Medulla oblongata (tissue), 1 donor: ENCODE measurements around the gene GBX1.
A peak's percentile ranks its signal among the peaks of the same experiment; 100 is the strongest.

Experiments
- DNase-seq: peaks from one replicate; pipeline ENCODE4 v3.0.0-alpha.2; 2015; ENCODE audit errors: extremely low spot score

The GBX1 gene

DNA sequence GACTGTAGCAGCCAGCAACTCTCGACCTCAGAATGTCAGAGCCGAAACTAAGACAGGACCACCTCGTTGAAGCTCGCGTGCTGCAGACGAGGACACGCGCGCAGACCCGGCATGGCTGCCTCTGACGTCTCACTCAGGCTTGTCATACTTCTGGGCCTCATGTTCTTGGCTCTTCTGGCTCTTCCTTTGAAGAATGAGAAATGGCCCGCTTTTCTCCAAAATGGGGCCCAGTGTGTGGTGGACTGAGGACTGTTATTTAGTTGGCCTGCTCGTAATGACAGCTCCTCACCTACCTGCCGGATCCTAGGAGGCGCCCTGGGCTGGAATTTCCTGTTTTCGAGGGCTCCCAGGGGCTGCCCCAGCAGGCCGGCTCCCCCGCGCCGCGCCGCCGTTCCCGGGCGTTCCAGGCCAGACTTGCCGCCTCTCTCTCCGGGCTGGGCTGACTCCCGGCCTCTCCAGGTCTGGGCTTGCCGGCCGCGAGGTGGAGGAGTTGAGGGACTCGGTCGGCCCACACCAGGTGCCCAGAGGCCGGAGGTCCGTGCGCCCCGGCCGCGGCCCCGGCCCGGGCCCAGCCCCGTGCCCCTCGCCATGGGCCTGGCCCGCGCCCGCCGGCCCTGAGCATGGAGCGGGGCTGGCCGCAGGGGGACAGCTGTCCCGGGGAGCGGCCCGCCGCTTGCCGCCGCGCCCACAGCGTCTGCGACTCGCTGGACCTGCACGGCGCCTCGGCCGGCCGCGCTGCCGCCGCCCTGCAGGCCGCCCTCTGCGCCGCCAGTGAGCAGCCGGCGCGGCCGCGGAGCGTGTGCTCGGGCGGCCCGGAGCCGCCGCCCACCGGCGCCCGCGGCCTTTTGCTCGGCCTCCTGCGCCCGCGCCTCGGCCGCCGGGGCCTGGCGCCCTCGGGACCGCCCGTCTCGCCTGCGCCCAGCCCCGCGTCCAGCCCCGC is 53.1 kb downstream of the GBX1 start:
- DNase-seq = no peak

DNA sequence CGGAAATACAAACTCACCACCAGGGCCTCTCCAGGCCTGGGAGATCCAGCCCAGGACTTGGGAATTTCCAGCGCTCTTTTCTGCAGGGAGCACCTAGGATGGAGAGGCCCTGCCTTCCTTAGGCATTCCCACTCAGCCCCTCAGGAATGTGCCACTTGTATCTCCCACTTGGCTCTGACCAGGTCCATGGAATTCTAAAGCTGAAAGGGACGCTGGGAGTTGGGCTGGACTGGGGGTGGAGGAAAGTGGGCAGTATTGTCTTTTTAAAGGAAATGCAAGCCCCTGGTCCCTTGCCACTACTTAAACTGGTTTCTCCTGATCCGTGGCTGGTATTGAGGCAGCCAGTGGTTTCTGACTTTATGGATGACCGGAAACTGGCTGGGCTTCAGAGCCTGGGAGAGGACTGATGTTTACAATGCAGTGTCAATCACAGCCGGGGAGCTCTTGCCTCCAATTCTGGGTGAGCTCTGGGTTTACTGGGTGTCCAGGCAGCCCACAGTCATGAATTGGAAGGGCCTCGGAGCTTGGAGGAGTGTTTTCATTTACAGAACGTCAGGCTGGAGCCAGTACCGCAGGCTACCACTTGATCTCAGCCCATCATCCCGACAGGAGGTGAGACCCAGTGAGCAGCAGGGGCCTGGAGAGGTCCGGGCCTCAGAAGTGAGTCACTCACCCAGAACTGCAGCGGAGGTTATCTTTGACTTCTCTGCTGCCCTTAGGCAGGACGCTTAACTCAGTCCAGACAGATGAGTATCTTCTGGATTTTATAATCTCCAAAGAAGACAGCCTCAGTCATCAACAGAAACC is 53.9 kb downstream of the GBX1 start:
- DNase-seq = no peak

DNA sequence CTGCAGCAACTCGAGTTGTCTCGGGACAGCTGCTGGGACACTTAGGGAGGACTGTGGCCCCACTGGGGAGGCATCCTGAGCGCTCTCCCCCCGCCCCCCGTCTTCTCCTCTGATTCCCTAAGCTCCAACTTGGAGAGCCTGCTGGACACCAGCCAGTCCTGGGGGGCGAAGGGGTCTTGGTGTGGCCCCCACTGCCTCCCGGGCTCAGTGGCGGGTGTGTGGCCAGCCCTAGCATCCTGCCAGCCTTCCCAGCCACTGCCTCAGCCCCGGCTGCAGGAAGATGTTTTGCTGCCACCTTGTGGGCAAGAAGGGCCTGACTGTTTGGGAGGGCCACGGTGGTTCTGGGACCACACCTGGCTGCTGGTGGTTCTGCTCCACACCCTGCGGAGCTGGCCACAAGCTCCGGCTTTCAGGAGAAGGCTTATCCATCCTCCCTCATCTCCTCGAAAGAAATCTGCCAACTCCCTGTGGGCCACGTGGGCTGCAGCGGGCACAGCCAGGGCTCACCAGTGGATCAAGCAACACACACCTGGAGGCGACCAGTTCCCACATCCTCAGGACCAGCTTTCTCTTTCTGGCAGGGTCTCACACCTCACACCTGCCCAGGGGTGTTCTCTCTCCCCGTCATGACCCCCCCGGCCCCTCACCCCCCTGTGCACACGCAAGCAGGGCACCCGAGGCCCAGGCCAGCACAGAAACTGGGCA is 56.4 kb downstream of the GBX1 start:
- peak; percentile 87 for DNase-seq

DNA sequence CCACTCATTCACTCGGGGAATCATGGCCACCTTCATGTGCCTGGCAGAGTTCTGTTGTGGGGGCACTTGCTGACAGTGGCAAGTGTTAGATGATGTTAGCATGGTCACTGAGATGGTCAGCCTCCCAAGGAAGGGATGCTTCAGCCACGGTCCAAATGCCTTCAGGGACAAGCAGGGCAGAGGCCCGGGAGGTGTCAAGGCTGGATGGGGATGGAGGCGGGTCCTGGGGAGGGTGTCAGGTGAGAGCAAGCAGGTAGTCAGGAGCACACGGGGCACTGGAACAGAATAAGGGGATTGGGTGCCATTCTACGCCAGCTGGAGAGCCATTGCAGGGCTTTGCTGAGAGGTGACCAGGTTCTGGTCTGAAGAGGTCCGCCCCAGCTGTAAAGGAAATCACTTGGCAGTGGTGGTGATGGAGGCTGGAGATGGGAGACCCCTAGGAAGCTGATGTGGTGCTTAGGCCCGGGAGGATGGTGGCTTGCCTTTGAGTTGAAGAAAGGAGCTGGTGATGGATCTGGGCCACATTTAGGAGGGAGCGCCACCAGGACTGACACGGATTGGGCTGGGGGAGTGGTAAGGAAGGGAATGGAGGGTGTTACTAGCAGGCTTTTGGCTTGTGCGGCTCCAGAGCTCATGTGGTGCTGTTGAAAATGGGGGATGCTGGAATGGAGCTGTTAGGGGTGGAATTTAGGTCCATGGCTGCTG is 57.1 kb downstream of the GBX1 start:
- DNase-seq = no peak

DNA sequence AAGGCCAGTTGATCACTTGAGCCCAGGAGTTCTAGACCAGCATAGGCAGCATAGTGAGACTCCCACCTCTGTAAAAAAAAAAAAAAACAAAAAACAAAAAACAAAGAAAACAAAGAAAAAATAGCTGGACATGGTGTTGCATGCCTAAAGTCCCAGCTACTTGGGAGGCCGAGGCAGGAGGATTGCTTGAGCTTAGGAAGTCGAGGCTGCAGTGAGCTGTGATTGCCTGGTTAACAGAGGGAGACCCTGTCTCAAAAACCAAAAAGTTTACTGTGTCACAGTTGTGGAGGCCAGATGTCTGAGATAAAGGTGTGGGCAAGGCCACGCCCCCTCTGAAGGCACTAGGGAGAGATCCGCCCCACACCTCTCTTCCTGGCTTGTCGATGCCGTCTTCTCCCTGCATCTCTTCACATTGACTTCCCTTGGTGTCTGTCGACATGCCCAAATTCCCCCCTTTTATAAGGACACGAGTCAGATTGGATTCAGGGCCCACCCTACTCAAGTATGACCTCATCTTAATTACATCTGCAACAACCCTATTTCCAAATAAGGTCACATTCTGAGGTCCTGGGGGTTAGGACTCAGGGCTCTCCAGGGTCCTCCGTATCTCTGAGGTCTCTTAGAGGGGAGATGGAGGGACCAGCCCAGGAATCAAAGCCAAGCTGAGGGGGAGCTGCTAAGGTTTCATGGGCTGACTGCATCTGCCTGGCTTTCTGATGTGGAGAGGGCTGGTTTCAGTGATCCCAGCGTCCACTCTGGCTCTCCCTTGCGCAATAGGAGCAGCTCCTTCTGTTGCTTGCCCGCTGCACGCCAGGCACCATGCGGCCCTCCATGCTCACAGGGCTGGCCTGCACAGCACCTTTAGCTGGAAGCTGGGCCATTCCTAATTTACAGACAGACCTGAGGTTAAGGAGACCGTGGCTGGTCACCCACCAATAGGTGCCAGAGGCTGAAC is 58.1 kb downstream of the GBX1 start:
- DNase-seq = no peak

DNA sequence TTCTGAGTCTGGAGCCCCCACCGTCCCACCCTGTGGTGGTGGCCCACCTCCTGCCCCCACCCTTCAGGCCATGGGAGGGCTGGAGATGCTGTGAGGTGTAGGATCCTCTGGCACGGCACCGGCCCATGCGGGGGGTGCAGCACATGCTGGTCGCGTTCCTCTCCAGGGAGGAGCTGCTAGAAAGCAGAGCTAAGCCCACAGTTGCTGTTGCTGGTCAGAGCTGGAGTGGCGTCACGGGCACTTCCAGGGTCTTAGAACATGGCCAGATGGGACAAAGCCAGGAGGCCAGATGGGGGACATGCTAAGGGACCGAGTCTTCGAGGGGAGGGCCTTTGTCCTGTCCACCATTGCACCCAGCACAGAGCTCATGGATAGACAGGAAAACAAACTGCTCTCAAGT is 59.6 kb downstream of the GBX1 start:
- no peak for DNase-seq

DNA sequence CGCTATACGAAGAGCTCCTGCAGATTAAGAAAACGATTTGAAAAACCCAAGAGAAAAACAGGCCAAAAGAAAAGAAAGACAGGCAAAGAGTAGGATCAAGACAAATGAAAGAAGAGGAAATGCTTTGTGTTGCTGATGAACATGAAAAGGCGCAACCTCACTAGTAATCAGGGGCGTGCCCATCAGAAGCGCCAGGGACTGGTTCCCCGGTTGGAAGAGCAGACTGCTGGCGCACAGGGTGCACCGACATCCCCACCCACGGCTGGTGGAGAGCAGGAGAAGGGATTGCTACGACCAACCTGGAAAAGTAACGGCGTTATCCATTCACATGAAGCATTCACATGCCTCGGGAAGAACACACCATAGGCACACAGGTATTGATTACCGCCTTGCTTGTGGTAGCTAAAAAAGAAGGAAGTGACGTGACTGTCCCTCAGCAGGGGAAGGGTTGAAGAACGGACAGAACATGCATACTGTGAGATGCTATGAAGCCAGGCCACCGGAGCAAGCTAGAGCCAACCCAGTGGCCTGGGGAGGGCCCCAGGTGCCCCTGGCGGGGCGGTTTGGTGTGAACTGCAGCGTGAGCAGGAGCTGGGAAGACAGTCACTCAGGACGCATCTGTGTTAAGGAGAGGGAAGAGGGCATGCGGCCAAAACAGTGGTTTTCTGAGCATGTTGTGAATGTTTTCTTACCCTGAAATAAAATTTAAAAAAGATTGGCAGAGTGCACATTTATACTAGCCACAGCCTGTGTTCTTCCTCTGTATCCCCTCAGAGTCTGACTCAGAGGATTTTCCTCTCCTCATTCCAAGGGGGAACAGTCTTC is 62.9 kb downstream of the GBX1 start:
- no peak for DNase-seq

DNA sequence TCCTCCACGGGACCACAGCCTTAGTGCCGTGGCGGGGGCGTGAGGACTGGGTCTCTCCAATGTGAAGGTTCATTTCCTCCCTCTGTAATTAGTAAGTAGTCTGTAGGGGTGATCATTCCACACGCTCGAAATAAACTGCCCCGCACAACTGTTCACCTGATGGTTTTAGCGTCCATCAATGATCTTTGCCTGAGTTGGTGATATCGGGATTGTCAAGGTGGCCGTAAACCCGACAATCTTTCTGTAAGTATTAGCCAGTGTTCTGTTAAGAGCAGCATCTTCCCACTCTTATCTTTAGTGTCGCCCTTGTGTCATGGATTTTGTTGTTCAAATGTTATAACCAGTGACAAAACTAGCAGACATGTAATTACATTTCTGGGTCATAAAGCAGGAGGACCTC is 63.5 kb downstream of the GBX1 start:
- DNase-seq = no peak

DNA sequence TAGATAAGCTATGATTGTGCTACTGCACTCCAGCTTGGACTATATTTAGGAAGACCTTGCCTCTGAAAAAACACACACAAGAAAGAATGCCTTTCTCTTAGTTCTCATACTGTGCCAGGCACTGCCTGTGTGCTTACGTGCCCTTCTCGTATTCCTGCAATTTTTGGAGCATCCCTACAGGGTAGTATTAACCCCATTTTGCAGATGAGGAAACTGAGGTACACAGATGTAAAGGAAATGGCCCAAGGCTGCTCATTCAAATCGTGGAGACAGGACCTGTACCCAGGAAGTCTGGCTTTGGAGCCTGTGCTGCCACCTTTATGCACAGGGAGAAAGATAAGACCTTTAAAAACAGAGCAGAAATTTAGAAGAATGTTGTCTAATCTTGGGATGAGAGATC is 64.5 kb downstream of the GBX1 start:
- DNase-seq = no peak

DNA sequence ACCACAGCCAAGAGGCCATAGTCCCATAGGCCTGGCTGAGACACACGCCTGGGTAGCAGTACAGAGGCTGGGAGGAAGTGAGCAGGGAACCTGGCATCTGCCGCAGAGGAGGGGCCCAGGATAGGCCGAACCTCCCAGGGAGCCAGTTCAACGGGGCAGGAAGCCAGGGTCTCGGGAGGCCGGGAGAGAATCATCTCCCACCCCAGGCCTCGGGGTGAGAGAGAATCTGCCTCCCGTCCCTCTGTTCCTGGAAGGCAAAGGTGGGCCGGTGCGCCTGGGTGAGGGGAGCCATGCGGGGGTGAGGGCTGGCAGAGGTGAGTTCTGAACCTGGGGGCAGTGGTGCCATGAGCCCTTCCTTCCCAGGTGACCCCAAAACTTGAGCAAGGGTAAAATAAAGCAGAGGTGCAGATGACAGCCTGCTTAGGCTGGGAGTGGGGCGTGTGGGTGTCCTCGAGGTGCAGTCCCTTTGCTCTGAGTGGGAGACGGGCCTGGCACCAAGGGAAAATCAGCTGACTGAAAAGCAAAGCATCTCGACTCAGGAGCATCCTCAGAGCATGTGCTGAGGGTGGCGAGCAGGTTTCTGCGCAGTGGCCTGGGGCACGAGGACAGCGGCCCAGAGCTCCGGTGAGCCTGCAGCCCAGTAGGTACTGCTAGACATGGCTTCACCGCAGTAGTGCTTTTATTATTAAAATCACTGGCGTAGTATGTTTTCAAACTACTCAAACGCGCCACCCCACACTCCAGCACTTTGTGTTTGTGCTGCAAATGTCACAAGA is 65.7 kb downstream of the GBX1 start:
- no peak for DNase-seq

DNA sequence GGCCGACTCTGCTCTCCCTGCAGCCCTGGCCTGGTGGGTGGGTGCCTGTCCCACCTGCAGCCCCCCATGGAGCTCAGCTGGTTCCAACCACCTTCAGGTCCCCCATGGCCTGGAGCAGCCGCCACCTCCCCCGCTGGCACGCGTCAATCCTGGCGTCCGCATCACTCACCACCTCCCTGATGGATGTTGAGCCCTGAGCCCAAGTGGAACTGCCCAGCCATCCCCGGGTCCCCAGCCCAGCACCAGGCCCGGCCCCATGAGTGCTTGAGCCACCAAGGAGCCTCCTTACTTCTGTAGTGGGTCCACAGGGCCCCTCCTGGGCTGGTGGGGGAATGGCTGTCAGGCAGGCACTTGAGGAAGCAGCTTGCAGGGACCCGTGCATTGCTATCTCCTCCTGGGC is 66.6 kb downstream of the GBX1 start:
- DNase-seq = no peak

DNA sequence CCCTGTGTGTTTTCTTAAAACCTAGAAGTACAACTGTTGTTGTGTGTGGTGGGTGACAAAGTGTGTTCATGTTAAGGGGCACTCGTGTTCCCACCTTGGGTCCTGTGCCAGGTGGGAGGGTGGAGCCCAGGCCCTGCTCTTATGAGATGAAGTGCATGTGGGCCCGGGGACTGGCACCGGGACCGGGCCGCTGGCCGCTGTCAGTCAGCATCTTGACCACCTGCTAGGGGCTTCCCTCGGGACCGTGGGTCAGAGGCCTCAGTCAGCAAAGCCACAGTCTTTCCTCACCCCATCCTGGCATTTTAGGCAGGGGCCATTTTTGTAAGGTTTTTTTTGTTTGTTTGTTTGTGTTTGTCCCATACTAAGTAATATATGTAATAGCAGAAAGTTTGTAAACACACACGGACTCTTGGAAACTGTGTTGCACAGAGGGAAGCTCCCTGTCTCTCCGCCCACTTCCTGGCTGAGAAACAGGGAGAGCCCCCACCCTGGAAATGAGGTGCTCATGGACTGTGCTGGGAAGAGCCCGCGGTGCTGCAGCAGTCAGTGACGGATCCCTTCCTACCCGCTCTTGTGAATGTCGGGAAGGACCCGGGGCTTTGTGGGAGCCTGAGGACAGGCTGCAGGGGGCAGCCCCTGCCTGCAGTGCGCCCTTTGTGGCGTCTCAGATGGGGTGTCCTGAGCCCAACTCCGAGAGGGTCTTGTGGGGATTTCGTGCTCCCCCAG is 67.8 kb downstream of the GBX1 start:
- no peak for DNase-seq
